ENCODE results near the gene HEATR5B. TPM values are rescaled to one million over a fixed set of nuclear protein-coding genes. Genes with fewer than 3 reads are reported as not detected.

HEATR5B gene
- polyA plus RNA-seq, 1 experiment = 17.8 TPM

DNA sequence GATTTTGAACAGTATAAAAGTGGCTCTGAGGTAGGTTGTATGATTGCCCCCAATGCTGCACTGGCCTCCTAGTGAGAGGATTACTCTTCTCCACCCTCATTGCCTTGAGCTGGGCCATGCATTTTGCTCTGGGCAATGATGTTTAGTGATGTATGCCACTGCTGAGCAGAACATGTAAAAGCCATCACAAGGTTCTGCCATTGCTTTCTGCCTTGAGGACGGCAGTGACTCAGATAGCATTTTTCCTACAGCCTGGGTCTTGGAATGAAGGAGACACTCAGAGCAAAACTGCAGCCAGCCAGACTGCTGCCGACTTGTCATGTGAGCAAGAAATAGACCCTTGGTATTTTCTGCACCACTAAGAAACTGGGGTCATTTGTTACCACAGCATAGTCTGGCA is 27.8 kb upstream of the HEATR5B start:
- TF ChIP-seq, protein P1, sequence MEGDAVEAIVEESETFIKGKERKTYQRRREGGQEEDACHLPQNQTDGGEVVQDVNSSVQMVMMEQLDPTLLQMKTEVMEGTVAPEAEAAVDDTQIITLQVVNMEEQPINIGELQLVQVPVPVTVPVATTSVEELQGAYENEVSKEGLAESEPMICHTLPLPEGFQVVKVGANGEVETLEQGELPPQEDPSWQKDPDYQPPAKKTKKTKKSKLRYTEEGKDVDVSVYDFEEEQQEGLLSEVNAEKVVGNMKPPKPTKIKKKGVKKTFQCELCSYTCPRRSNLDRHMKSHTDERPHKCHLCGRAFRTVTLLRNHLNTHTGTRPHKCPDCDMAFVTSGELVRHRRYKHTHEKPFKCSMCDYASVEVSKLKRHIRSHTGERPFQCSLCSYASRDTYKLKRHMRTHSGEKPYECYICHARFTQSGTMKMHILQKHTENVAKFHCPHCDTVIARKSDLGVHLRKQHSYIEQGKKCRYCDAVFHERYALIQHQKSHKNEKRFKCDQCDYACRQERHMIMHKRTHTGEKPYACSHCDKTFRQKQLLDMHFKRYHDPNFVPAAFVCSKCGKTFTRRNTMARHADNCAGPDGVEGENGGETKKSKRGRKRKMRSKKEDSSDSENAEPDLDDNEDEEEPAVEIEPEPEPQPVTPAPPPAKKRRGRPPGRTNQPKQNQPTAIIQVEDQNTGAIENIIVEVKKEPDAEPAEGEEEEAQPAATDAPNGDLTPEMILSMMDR (IDR thresholded peaks at IDR 0.05; ENCODE audit: low read depth, low read length) = no peak
- ChIA-PET CTCF (no interaction called here), POLR2A (no interaction called here)
- H3K27me3 ChIP-seq (ENCODE audit: control insufficient read depth, insufficient read depth, low read length) = no peaks in the 10 kb centered on the region
- no peaks in the 10 kb centered on the region for H3K9me3 ChIP-seq (ENCODE audit: control insufficient read depth, insufficient read depth, low read length)
- H3K27ac ChIP-seq (ENCODE audit: low read depth, low read length) = no peak overlapping the region
- no peak for DNase-seq (ENCODE audit: low read depth, low spot score)
- no peak overlapping the region for H3K4me3 ChIP-seq (ENCODE audit: low read depth, low read length)

DNA sequence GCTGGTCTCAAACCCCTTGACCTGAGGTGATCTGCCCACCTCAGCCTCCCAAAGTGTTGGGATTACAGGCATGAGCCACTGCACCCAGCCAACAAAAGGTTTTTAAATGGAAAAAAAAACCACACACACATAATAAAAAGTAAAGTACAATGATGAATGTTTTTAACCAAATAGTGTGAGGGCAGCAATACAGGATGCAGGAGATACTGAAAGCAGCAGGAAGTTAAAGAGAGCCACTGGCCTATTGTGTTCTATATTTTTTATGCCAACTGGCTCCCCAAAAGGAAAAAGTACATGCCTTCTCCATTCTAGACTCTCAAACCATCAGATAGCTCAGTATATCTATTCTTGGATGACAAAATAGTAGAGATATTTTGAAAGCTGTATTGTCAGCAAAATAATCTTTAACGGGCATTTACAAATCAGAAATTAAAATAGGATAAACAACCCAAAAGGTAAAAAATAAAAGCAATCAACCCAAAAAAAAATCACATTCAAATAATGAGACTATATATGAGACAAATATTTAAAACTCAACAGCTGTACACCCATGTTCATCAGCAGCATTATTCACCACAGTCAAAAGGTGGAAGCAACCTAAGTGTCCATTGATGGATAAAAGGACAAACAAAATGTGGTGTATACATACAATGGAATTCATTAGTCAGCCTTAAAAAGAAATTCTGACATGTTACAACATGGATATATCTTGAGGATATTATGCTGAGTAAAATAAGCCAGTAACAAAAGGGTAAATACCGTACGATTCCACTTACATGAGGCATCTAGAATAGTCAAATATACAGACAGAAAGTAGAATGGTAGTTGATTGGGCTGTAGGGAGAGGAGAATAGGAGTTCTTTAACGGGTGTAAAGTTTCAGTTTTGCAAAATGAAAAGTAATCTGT is 26.4 kb upstream of the HEATR5B start:
- no peak for DNase-seq (ENCODE audit: low read depth, low spot score)
- H3K27me3 ChIP-seq (ENCODE audit: control insufficient read depth, insufficient read depth, low read length) = no peaks in the 10 kb centered on the region
- CTCF ChIA-PET = interaction anchor here (0.7 kb wide), 1 partner anchor 23 kb away, joined by 3 read pairs; no protein-coding TSS in a partner anchor
- H3K27ac ChIP-seq (ENCODE audit: low read depth, low read length) = no peak overlapping the region
- no peaks in the 10 kb centered on the region for H3K9me3 ChIP-seq (ENCODE audit: control insufficient read depth, insufficient read depth, low read length)
- no peak overlapping the region for H3K4me3 ChIP-seq (ENCODE audit: low read depth, low read length)
- POLR2A ChIA-PET = no interaction called here
- TF ChIP-seq, protein P1 (IDR thresholded peaks at IDR 0.05; ENCODE audit: low read depth, low read length) = no peak

DNA sequence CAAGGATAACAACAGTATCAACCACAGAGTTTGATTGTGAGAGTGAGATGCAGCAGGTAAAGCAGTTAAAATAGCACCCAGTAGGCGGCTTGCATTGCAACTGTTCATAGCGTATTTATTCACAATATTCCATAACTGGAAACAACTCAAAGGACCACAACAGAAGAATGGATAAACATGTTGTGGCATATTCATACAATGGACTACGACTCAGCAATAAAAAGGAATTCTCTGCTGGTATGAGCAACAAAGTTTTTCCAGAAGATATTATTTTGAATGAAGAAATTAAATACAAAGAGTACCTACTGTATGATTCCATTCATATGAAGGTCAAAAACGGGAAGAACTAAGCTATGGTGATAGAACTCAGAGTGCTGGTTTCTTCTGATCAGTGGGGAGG is 25.4 kb upstream of the HEATR5B start:
- H3K9me3 ChIP-seq (ENCODE audit: control insufficient read depth, insufficient read depth, low read length) = no peaks in the 10 kb centered on the region
- ChIA-PET POLR2A (no interaction called here), CTCF (no interaction called here)
- TF ChIP-seq, protein P1 (IDR thresholded peaks at IDR 0.05; ENCODE audit: low read depth, low read length) = no peak
- no peak overlapping the region for H3K4me3 ChIP-seq (ENCODE audit: low read depth, low read length)
- DNase-seq (ENCODE audit: low read depth, low spot score) = no peak
- H3K27me3 ChIP-seq (ENCODE audit: control insufficient read depth, insufficient read depth, low read length) = no peaks in the 10 kb centered on the region
- H3K27ac ChIP-seq (ENCODE audit: low read depth, low read length) = no peak overlapping the region

DNA sequence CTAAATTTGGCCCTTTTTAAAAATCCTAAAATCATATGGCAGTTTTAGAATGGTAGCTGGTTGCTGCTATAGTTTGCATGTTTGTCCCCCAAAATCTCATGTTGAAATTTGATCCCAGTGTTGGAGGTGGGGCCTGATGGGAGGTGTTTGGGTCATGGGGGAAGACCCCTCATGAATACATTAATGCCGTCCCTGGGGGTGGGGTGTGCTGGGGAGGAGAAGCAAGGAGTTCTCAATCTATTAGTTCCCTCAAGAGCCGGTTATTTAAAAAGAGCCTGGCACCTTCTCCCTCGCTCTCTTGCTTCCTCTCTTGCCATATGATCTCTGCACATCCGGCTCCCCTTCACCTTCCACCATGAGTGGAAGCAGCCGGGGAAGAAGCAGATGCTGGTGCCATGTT is 21.0 kb upstream of the HEATR5B start:
- ChIA-PET POLR2A (no interaction called here), CTCF (no interaction called here)
- Histone ChIP-seq H3K4me3 (ENCODE audit: low read depth, low read length) (no peak overlapping the region), H3K27me3 (ENCODE audit: control insufficient read depth, insufficient read depth, low read length) (no peaks in the 10 kb centered on the region), H3K9me3 (ENCODE audit: control insufficient read depth, insufficient read depth, low read length) (no peaks in the 10 kb centered on the region), H3K27ac (ENCODE audit: low read depth, low read length) (no peak overlapping the region)
- DNase-seq (ENCODE audit: low read depth, low spot score) = no peak
- TF ChIP-seq, protein P1 (IDR thresholded peaks at IDR 0.05; ENCODE audit: low read depth, low read length) = no peak

DNA sequence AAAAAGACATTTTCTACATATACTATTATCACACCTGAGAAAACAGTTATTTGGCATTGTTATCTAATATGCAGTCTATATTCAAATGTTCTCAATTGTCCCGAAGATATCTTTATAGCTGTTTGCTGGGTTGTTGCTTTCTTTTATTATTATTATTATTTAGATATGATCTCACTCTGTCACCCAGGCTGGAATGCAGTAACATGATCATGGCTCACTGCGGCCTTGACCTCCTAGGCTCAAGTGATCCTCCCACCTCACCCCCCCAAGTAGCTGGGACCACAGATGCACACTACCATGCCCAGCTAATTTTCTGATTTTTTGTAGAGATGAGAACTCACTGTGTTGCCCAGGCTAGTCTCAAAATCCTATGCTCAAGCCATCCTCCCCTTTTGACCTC is 20.0 kb upstream of the HEATR5B start:
- no peak for DNase-seq (ENCODE audit: low read depth, low spot score)
- TF ChIP-seq, protein P1 (IDR thresholded peaks at IDR 0.05; ENCODE audit: low read depth, low read length) = no peak
- H3K27me3 ChIP-seq (ENCODE audit: control insufficient read depth, insufficient read depth, low read length) = no peaks in the 10 kb centered on the region
- CTCF ChIA-PET = interaction anchor here (0.6 to 0.7 kb wide), 2 partner anchors 40 to 347 kb away, joined by 3 to 4 read pairs; no protein-coding TSS in a partner anchor
- POLR2A ChIA-PET = no interaction called here
- H3K4me3 ChIP-seq (ENCODE audit: low read depth, low read length) = no peak overlapping the region
- no peaks in the 10 kb centered on the region for H3K9me3 ChIP-seq (ENCODE audit: control insufficient read depth, insufficient read depth, low read length)
- H3K27ac ChIP-seq (ENCODE audit: low read depth, low read length) = no peak overlapping the region

Data from AG04450 (cell line).